Measurements from ENCODE around the gene OR2T2.
"Not testable (repeated sequence)": the region's sequence is repeated elsewhere in the genome, so short reads cannot be mapped to it uniquely, and the experiment has no call there.

GRCh38 chr1:248444603-248445002, 834 bp upstream of the OR2T2 start:
- not testable (repeated sequence) for TF ChIP-seq ESRRG (CRISPR knock-in tag; IDR thresholded peaks at IDR 0.05); PATZ1 (CRISPR knock-in tag; IDR thresholded peaks at IDR 0.05; ENCODE audit: borderline replicate concordance)
- TF ChIP-seq, protein P1, sequence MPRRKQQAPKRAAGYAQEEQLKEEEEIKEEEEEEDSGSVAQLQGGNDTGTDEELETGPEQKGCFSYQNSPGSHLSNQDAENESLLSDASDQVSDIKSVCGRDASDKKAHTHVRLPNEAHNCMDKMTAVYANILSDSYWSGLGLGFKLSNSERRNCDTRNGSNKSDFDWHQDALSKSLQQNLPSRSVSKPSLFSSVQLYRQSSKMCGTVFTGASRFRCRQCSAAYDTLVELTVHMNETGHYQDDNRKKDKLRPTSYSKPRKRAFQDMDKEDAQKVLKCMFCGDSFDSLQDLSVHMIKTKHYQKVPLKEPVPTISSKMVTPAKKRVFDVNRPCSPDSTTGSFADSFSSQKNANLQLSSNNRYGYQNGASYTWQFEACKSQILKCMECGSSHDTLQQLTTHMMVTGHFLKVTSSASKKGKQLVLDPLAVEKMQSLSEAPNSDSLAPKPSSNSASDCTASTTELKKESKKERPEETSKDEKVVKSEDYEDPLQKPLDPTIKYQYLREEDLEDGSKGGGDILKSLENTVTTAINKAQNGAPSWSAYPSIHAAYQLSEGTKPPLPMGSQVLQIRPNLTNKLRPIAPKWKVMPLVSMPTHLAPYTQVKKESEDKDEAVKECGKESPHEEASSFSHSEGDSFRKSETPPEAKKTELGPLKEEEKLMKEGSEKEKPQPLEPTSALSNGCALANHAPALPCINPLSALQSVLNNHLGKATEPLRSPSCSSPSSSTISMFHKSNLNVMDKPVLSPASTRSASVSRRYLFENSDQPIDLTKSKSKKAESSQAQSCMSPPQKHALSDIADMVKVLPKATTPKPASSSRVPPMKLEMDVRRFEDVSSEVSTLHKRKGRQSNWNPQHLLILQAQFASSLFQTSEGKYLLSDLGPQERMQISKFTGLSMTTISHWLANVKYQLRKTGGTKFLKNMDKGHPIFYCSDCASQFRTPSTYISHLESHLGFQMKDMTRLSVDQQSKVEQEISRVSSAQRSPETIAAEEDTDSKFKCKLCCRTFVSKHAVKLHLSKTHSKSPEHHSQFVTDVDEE (CRISPR knock-in tag; IDR thresholded peaks at IDR 0.05) = not testable (repeated sequence)

All from SK-N-SH treated with all-trans-retinoic acid at 6 μM for 48 hours (cell line).